ENCODE data around the gene COL9A3. TPM values are rescaled to one million over a fixed set of nuclear protein-coding genes. Genes with fewer than 3 reads are reported as not detected.

The COL9A3 gene
- 0.79 TPM in 1 of 2 replicates, not detected in the other for total RNA-seq

DNA sequence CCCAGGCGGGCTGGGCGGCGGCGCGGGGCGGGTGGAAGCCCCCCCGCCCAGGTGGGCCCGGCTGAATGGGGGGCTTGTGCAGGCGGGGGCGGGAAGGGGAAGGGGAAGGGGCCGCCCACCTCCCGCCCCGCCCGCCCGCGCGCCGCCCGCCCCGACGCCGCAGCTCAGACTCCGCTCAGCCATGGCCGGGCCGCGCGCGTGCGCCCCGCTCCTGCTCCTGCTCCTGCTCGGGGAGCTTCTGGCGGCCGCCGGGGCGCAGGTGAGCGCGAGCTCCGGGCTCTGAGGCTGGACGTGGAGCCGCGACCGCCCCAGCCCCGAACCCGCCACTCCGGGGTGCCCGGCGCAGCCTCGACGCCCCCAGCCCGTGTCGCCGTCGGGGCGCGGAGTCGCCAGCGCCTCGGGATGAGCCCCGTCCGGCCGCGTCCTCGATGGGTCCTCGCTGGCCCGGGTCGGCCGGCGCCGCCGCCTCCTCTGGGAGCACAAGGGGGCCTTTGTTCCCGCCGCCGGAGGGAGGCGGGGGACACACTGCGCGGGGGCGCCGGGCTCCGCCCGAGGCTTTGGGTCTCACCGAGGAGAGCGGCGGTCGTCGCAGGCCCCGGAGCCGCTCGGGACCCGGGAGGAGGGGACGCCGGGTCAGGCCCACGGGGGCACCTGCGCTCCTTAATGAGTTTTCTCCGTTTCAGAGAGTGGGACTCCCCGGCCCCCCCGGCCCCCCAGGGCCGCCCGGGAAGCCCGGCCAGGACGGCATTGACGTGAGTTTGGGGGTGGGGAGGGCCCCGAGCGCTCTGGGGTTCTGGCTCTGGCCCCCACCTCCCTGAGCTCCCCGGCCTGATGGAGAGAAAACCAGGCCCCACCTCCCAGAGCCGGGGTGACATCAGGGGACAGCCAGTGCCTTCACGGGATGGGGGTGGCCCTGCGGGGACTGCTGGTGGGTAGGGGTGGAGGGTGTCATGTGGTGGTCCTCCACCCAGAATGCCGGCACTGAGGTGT, at the start of gene COL9A3:
Gene COL9A3 (plus strand): TSS at position 167 of the 990 bp plus-strand sequence. CDS start 15 bp downstream, at position 182.

DNA sequence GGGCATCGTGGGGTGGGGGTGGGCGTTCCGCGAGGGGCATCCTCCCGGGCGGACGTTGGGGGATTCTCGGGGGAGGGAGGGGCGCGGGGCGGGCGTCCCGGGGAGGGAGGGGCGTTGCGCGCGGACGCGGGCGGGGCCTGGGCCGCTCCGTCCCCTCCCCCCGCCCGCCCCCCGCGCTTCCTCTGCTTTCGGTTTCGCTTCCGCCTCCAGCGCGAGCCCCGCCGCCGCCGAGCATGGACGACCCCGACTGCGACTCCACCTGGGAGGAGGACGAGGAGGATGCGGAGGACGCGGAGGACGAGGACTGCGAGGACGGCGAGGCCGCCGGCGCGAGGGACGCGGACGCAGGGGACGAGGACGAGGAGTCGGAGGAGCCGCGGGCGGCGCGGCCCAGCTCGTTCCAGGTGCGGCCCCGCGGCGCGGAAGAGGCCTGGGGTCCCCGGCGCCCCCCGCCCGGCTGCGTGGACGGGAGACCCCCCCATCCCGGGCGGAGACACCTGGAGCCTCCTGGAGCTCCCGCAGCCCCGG, 12.2 kb upstream of the COL9A3 start, which contains the start of gene OGFR:
Gene OGFR (plus strand): TSS at position 209 of the 528 bp plus-strand sequence. CDS start 25 bp downstream, at position 234.

DNA sequence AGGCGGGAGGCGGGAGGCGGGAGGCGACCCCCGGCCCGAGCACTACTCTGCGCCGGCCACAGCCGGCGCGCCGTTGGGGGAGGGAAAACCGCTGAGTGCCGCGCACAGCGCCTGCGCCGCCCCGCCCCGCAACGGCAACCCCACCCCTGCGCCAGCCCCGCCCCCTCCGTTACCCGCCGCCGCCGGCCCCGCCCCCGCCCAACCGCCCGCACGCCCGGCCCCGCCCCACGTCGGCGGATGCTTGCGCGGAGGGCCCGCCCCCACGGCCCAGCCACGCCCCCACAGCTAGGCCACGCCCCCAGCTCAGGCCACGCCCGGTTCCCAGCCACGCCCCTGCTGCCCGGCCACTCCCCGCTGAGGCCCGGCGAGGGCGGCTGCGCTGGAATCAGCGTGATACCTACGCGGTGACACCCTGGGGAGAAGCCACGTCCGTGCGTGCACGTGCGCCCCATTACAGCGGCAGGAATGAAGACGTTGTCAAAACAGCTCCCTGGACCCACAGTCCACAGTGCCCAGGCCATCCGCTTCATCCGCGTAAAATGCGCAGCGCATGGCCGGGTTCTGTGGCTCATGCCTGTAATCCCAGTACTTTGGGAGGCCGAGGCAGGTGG, 45.0 kb downstream of the COL9A3 start, which contains the start of gene TCFL5:
Gene TCFL5 (minus strand): TSS at position 97 of the 611 bp plus-strand sequence. CDS start 152 bp downstream, outside the sequence.

Other genes starting within 250 kb of the COL9A3 start
- gene SLCO4A1, start 174.5 kb upstream of the COL9A3 start, total RNA-seq: 9.5 and 10.4 TPM in 2 replicates
- gene NTSR1, start 108.2 kb upstream of the COL9A3 start, total RNA-seq: 0.15 and 0.27 TPM in 2 replicates
- 19.9 TPM in 2 replicates for gene MRGBP, start 20.6 kb upstream of the COL9A3 start, total RNA-seq
- gene OGFR, start 12.2 kb upstream of the COL9A3 start, total RNA-seq: 63.2 and 67.4 TPM in 2 replicates
- gene TCFL5, start 44.8 kb downstream of the COL9A3 start, total RNA-seq: 4.3 and 6.3 TPM in 2 replicates
- 31.6 and 31.7 TPM in 2 replicates for gene DIDO1, start 109.5 kb downstream of the COL9A3 start, total RNA-seq
- gene GID8, start 121.1 kb downstream of the COL9A3 start, total RNA-seq: 20.7 and 20.8 TPM in 2 replicates
- gene SLC17A9, start 135.7 kb downstream of the COL9A3 start, total RNA-seq: 12.0 and 13.1 TPM in 2 replicates
- not detected in 2 replicates for gene BHLHE23, start 189.9 kb downstream of the COL9A3 start, total RNA-seq

Measured in mammary microvascular endothelial cell (primary cell).